Measurements from ENCODE around the gene LETMD1.

Gene LETMD1

GRCh38 chr12:51025836-51026638 is 22.1 kb upstream of the LETMD1 start, which contains the start of gene SLC11A2:
SLC11A2 (minus strand) TSS chr12:51026384; CDS start chr12:51010728, 15,656 bp downstream.
- DNase-seq (ENCODE audit: low spot score): peak; percentile 91

- no peak for DNase-seq (ENCODE audit: low spot score)
Measured at GRCh38 chr12:51027342-51027835, 20.7 kb upstream of the LETMD1 start.

- DNase-seq (ENCODE audit: low spot score): peak; percentile 22
Measured at GRCh38 chr12:51028126-51028812, 19.9 kb upstream of the LETMD1 start.

GRCh38 chr12:51028813-51029150 is 19.3 kb upstream of the LETMD1 start:
- DNase-seq (ENCODE audit: low spot score): no peak

- DNase-seq (ENCODE audit: low spot score): no peak
Measured at GRCh38 chr12:51033048-51033447, 15.1 kb upstream of the LETMD1 start.

- DNase-seq (ENCODE audit: low spot score): no peak
Measured at GRCh38 chr12:51033457-51034089, 14.6 kb upstream of the LETMD1 start.

- no peak for DNase-seq (ENCODE audit: low spot score)
Measured at GRCh38 chr12:51036279-51036678, 11.8 kb upstream of the LETMD1 start.

- DNase-seq (ENCODE audit: low spot score): no peak
Measured at GRCh38 chr12:51048661-51049251, 629 bp downstream of the LETMD1 start.

- no peak for DNase-seq (ENCODE audit: low spot score)
Measured at GRCh38 chr12:51049525-51049924, 1.4 kb downstream of the LETMD1 start.

GRCh38 chr12:51051787-51052186 is 3.7 kb downstream of the LETMD1 start:
- no peak for DNase-seq (ENCODE audit: low spot score)

- DNase-seq (ENCODE audit: low spot score): no peak
Measured at GRCh38 chr12:51055060-51055459, 6.9 kb downstream of the LETMD1 start.

GRCh38 chr12:51056242-51056641 is 8.1 kb downstream of the LETMD1 start:
- no peak for DNase-seq (ENCODE audit: low spot score)

GRCh38 chr12:51059086-51059485 is 11.0 kb downstream of the LETMD1 start:
- no peak for DNase-seq (ENCODE audit: low spot score)

- no peak for DNase-seq (ENCODE audit: low spot score)
Measured at GRCh38 chr12:51062631-51063397, 14.7 kb downstream of the LETMD1 start.

- DNase-seq (ENCODE audit: low spot score): no peak
Measured at GRCh38 chr12:51065530-51065929, 17.4 kb downstream of the LETMD1 start.

- DNase-seq (ENCODE audit: low spot score): no peak
Measured at GRCh38 chr12:51067229-51067628, 19.1 kb downstream of the LETMD1 start.

GRCh38 chr12:51067771-51068170 is 19.6 kb downstream of the LETMD1 start:
- DNase-seq (ENCODE audit: low spot score): no peak

GRCh38 chr12:51070004-51070403 is 21.9 kb downstream of the LETMD1 start:
- DNase-seq (ENCODE audit: low spot score): no peak

- no peak for DNase-seq (ENCODE audit: low spot score)
Measured at GRCh38 chr12:51071663-51072062, 23.5 kb downstream of the LETMD1 start.

GRCh38 chr12:51075390-51075789 is 27.3 kb downstream of the LETMD1 start:
- no peak for DNase-seq (ENCODE audit: low spot score)

- no peak for DNase-seq (ENCODE audit: low spot score)
Measured at GRCh38 chr12:51076236-51076930, 28.3 kb downstream of the LETMD1 start.

All from CD4-positive, alpha-beta T cell treated with Interleukin-6 at 100 ng/mL for 8 hours (primary cell).